Progenitor cell of endocrine pancreas (in vitro differentiated cells): ENCODE results near the gene ATP1A3. TPM values are rescaled to one million over a fixed set of nuclear protein-coding genes. Genes with fewer than 3 reads are reported as not detected.

Source experiments
- DNase-seq: peaks from one replicate; pipeline ENCODE4 v3.0.0; 2021; ENCODE audit warnings: low spot score; ENCODE audit not compliant: unreplicated experiment
- H3K27ac Mint-ChIP-seq: 2 replicates; pipeline ENCODE4 v1.8.0; 2021; ENCODE audit warnings: mild to moderate bottlenecking, moderate library complexity, mixed read lengths
- H3K27me3 Mint-ChIP-seq: 2 replicates; pipeline ENCODE4 v1.8.0; 2021; ENCODE audit warnings: mixed read lengths
- H3K36me3 Mint-ChIP-seq: 2 replicates; pipeline ENCODE4 v1.8.0; 2022; ENCODE audit warnings: mixed read lengths; ENCODE audit not compliant: insufficient read depth
- H3K4me1 Mint-ChIP-seq: 2 replicates; pipeline ENCODE4 v1.8.0; 2021; ENCODE audit warnings: low read depth, mixed read lengths
- H3K4me3 Mint-ChIP-seq: 2 replicates; pipeline ENCODE4 v1.8.0; 2021; ENCODE audit warnings: low read depth, mild to moderate bottlenecking, moderate library complexity, mixed read lengths
- H3K9me3 Mint-ChIP-seq: 2 replicates; pipeline ENCODE4 v1.8.0; 2021; ENCODE audit warnings: low read depth, mixed read lengths
- total RNA-seq: library from RNA; stranded (reverse); gene quantifications from 2 replicates; pipeline ENCODE4 v1.2.1, GENCODE V29; 2021
- TF ChIP-seq, protein P1 (sequence below): fragments of 200-600 bp; sonication (generic); IDR thresholded peaks from one replicate; pipeline ENCODE4 v1.5.0; 2021; ENCODE audit warnings: antibody characterized with exemption, mild to moderate bottlenecking; ENCODE audit not compliant: unreplicated experiment

ATP1A3 gene
- total RNA-seq, 1 donor from 2014 or later, result 0.29 TPM

DNA sequence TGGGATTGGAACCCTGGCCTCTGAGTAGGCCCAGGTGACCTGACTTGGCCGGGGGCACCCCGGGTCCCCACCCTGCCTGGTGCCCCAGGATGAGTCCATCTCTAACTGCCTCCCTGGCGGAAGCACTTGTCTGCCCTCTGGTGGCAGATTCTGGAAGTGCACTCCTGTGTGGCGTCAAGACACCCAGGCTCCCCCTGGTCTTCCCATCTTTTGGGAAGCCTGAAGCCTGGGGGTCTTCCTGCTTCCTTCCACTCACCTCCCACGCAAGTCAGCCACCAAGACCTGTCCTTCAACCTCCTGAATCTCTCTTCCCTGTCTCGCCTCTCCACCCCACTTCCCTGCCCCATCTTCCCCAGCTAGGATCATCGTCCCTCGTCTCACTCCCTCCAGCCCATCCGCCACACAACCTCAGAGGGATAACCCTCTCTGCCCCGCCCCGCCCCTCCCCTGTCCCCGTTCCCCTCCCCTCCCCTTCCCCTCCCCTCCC, 42.3 kb downstream of the ATP1A3 start:
- Mint-ChIP-seq H3K4me1 (peaks cover 2% of the 10 kb centered on the region), H3K9me3 (no peaks in the 10 kb centered on the region), H3K27ac (no peak overlapping the region), H3K27me3 (peaks cover 7% of the 10 kb centered on the region), H3K4me3 (no peak overlapping the region), H3K36me3 (no peaks in the 10 kb centered on the region)
- peak; percentile 88 for DNase-seq
- TF ChIP-seq, protein P1, sequence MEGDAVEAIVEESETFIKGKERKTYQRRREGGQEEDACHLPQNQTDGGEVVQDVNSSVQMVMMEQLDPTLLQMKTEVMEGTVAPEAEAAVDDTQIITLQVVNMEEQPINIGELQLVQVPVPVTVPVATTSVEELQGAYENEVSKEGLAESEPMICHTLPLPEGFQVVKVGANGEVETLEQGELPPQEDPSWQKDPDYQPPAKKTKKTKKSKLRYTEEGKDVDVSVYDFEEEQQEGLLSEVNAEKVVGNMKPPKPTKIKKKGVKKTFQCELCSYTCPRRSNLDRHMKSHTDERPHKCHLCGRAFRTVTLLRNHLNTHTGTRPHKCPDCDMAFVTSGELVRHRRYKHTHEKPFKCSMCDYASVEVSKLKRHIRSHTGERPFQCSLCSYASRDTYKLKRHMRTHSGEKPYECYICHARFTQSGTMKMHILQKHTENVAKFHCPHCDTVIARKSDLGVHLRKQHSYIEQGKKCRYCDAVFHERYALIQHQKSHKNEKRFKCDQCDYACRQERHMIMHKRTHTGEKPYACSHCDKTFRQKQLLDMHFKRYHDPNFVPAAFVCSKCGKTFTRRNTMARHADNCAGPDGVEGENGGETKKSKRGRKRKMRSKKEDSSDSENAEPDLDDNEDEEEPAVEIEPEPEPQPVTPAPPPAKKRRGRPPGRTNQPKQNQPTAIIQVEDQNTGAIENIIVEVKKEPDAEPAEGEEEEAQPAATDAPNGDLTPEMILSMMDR, result peak; percentile 98

DNA sequence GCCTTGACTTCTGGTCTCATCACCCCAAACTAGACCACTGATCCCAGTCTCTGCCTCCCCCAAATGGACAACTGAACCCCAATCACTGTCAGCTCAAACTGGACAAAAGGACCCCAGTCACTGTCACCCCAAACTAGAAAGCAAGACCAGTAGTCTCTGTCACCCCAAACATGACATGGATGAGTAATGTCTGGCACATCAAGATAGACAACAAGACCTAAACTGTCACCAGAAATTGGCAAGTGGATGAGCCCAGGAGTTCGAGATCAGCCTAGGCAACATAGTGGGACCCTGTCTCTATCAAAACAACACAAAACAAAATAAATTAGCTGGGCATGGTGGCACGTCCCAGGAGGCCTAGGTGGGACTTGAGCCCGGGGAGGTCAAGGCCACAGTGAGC, 46.9 kb downstream of the ATP1A3 start:
- TF ChIP-seq, protein P1, result no peak
- Mint-ChIP-seq H3K9me3 (no peaks in the 10 kb centered on the region), H3K27me3 (peaks cover 15% of the 10 kb centered on the region), H3K36me3 (no peaks in the 10 kb centered on the region), H3K4me3 (no peak overlapping the region), H3K4me1 (peaks cover 2% of the 10 kb centered on the region), H3K27ac (no peak overlapping the region)
- DNase-seq, result no peak

DNA sequence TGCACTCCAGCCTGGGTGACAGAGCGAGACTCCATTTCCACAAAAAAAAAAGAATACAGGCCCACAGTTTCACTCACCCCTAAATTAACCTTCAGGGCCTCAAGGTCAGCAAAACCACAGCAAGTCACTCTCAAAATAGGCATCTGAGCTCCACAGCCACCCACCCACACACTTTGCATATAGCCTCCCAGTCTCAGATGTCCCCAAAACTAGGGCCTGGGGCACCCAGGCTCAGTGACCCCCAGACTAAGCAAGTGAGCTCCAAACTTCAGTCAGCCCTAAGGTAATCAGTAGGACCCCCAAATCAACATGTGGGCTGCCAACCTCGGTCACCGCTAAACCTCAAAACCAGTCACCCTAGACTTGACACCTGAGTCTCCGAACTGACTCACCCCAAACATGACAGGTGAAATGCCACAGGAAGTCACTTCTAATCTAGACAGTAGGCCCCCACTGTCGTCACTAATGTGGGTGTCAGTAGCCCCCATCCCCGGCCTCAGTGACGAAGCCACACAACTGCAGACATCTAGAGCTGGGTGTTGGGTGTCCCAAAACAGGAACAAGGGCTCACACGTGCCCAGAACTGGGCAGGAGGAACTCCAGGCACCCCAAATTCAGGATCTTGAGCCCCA, 48.8 kb downstream of the ATP1A3 start:
- H3K9me3 Mint-ChIP-seq, result no peaks in the 10 kb centered on the region
- no peaks in the 10 kb centered on the region for H3K36me3 Mint-ChIP-seq
- H3K4me1 Mint-ChIP-seq, result peaks cover 1% of the 10 kb centered on the region
- TF ChIP-seq, protein P1, result no peak
- DNase-seq, result no peak
- no peak overlapping the region for H3K27ac Mint-ChIP-seq
- H3K4me3 Mint-ChIP-seq, result no peak overlapping the region
- H3K27me3 Mint-ChIP-seq, result peaks cover 21% of the 10 kb centered on the region

DNA sequence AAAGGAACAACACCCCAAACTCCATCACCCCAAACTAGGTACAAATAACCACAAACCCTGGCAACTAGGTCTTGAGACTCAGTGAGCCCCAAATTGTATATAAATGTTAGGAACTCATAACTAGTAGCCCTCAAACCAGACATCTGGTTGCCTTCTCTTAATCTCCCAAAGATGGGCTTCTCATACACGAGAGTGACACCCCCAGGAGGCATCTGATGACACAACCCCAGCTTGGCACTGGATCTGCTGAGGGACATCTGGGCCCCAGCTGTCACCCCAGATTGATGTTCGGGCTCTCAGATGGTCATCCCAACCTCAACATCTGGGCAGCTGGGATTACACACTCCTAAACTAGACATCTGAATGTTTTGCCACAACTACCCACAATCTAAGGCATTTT, 49.7 kb downstream of the ATP1A3 start:
- TF ChIP-seq, protein P1, result no peak
- Mint-ChIP-seq H3K27ac (no peak overlapping the region), H3K27me3 (peaks cover 21% of the 10 kb centered on the region), H3K4me1 (peaks cover 1% of the 10 kb centered on the region), H3K36me3 (no peaks in the 10 kb centered on the region), H3K9me3 (no peaks in the 10 kb centered on the region), H3K4me3 (no peak overlapping the region)
- DNase-seq, result no peak

DNA sequence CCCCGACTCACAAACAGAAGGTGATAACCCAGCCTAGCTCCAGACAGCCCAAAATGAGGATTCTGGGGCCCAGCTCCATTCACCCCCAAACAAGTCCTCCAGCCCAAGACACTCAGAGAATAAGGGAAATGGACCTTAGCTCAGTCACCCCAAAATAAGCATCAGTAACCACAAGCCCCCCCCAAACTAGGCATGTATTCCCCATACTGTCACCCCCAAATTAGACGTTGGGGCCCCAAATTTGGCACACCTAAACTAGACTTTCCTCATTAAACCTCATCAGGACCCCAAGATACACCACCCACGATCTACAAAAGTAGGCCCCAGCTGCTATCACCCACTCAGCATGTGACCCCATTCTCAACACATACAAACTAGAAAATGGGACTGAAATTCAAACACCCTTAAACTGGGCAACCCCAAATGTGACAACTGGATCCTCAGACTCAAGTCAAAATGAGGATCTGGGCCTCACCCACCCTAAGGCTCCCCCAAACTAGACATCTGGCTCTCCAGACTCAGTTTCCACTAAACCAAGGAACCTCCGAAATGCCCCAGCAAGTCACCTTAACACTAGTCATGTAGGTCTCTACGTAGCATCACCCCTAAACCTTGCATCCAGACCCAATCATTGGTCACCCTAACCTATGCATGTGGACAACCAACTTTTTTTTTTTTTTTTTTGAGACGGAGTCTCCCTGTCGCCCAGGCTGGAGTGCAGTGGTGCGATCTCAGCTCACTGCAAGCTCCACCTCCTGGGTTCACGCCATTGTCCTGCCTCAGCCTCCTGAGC, 52.4 kb downstream of the ATP1A3 start:
- Mint-ChIP-seq H3K27me3 (peaks cover 23% of the 10 kb centered on the region), H3K4me1 (peaks cover 5% of the 10 kb centered on the region), H3K4me3 (peak overlapping the region; percentile 67), H3K27ac (no peak overlapping the region), H3K9me3 (no peaks in the 10 kb centered on the region), H3K36me3 (no peaks in the 10 kb centered on the region)
- no peak for DNase-seq
- TF ChIP-seq, protein P1, result no peak
